H1 (cell line): Measurements from ENCODE around the gene DNASE1. TPM values are rescaled to one million over a fixed set of nuclear protein-coding genes. Genes with fewer than 3 reads are reported as not detected.
A peak's percentile ranks its signal among the peaks of the same experiment; 100 is the strongest.

Experiments used
- CTCF ChIA-PET: fragments of 300-600 bp; sonication (Branson Sonifier 250); formaldehyde crosslinking; loops from one replicate; lab custom pipeline; 2021; ENCODE audit not compliant: partially characterized antibody; lab: Charles Lee
- POLR2A ChIA-PET: fragments of 300-600 bp; sonication (Branson Sonifier 250); formaldehyde crosslinking; loops from one replicate; lab custom pipeline; 2021; ENCODE audit warnings: inconsistent platforms; ENCODE audit not compliant: partially characterized antibody; lab: Charles Lee
- DNase-seq, 2 experiments: peaks; one replicate each; pipeline versions ENCODE4 v3.0.0 to v3.0.0-alpha.2; 2010 to 2022; ENCODE audit warnings: low spot score in 2 of 2, low read depth in 1 of 2, mixed read lengths in 1 of 2
- FAIRE-seq: peaks from 2 replicates; lab custom pipeline; 2011; peaks lifted over from hg19 to GRCh38; lab: Jason Lieb, UNC
- H2AFZ ChIP-seq: 2 replicates; pipeline ENCODE4 v1.8.1; 2012; ENCODE audit warnings: low read length, inconsistent platforms
- H2AK5ac ChIP-seq: 2 replicates; pipeline ENCODE4 v1.6.1; 2013; ENCODE audit warnings: low read depth, low read length
- H2BK120ac ChIP-seq: replicated peaks from 2 replicates; pipeline ENCODE3; 2013; ENCODE audit warnings: low read depth, low read length, inconsistent platforms
- H2BK12ac ChIP-seq: 2 replicates; pipeline ENCODE4 v1.6.1; 2013; ENCODE audit warnings: low read depth, low read length
- H2BK15ac ChIP-seq: 2 replicates; pipeline ENCODE4 v1.6.1; 2013; ENCODE audit warnings: low read length
- H2BK20ac ChIP-seq: 2 replicates; pipeline ENCODE4 v1.6.1; 2013; ENCODE audit warnings: low read length
- H2BK5ac ChIP-seq: 2 replicates; pipeline ENCODE4 v1.6.1; 2013; ENCODE audit warnings: low read depth, low read length
- H3K14ac ChIP-seq: 2 replicates; pipeline ENCODE4 v1.6.1; 2013; ENCODE audit warnings: inconsistent platforms; ENCODE audit not compliant: insufficient read length
- H3K18ac ChIP-seq: 2 replicates; pipeline ENCODE4 v1.6.1; 2013; ENCODE audit warnings: low read length; ENCODE audit errors: extremely low read depth
- H3K23ac ChIP-seq: 2 replicates; pipeline ENCODE4 v1.6.1; 2013; ENCODE audit warnings: inconsistent platforms; ENCODE audit not compliant: insufficient read length
- H3K23me2 ChIP-seq: 2 replicates; pipeline ENCODE4 v1.6.1; 2013; ENCODE audit warnings: low read depth, low read length
- H3K27ac ChIP-seq: 2 replicates; pipeline ENCODE4 v1.6.1; 2011; ENCODE audit warnings: low read depth, low read length, inconsistent platforms
- H3K27me3 ChIP-seq, 4 experiments: replicated peaks in 1 of 4; 1 replicate in 1 of 4; 2 replicates in 3 of 4; pipeline versions ENCODE4 v1.6.1 to v1.8.1; 2011 to 2013; ENCODE audit warnings: low read length in 3 of 4, mild to moderate bottlenecking in 3 of 4, inconsistent platforms in 2 of 4, mixed read lengths in 2 of 4, moderate library complexity in 1 of 4; ENCODE audit not compliant: control insufficient read depth in 3 of 4, insufficient read depth in 3 of 4; ENCODE audit errors: extremely low read depth in 1 of 4
- H3K36me3 ChIP-seq, 4 experiments: 2 replicates each; pipeline versions ENCODE4 v1.6.1 to v1.8.1; 2011 to 2013; ENCODE audit warnings: mild to moderate bottlenecking in 4 of 4, low read length in 3 of 4, moderate library complexity in 2 of 4, control low read depth in 1 of 4, inconsistent platforms in 1 of 4; ENCODE audit not compliant: insufficient read depth in 4 of 4, control insufficient read depth in 2 of 4
- H3K4ac ChIP-seq: replicated peaks from 2 replicates; pipeline ENCODE3; 2013; ENCODE audit warnings: low read length, low read depth, mixed read lengths, inconsistent platforms; ENCODE audit not compliant: insufficient read length
- H3K4me1 ChIP-seq, 4 experiments: replicated peaks in 1 of 4; 1 replicate in 1 of 4; 2 replicates in 3 of 4; pipeline versions ENCODE4 v1.6.1 to v1.8.1; 2011 to 2013; ENCODE audit warnings: low read length in 3 of 4, inconsistent platforms in 2 of 4, mixed read lengths in 1 of 4; ENCODE audit not compliant: insufficient read depth in 4 of 4, control insufficient read depth in 3 of 4
- H3K4me2 ChIP-seq, 2 experiments: 2 replicates each; pipeline versions ENCODE4 v1.6.1 to v1.8.1; 2011 to 2013; ENCODE audit warnings: low read depth in 2 of 2, low read length in 2 of 2, control low read depth in 1 of 2, inconsistent platforms in 1 of 2, mild to moderate bottlenecking in 1 of 2; ENCODE audit not compliant: insufficient read depth in 1 of 2
- H3K4me3 ChIP-seq, 4 experiments: fragments of 200-600, 300-600 bp in 1 of 4; sonication (generic), shearing (Covaris generic), sonication (Bioruptor Twin) in 1 of 4; 2 replicates each; pipeline versions ENCODE4 v1.5.1 to v1.8.1; 2011 to 2016; ENCODE audit warnings: low read length in 4 of 4, low read depth in 3 of 4, control low read depth in 2 of 4, inconsistent platforms in 2 of 4, mild to moderate bottlenecking in 2 of 4, mixed read lengths in 1 of 4, moderate library complexity in 1 of 4; ENCODE audit not compliant: insufficient read depth in 2 of 4; ENCODE audit errors: extremely low read depth in 1 of 4
- H3K56ac ChIP-seq: replicated peaks from 2 replicates; pipeline ENCODE3; 2013; ENCODE audit warnings: low read depth, mild to moderate bottlenecking, mixed read lengths, low read length, inconsistent platforms; ENCODE audit not compliant: insufficient read length
- H3K79me1 ChIP-seq: 2 replicates; pipeline ENCODE4 v1.6.1; 2013; ENCODE audit warnings: low read depth, low read length, control low read depth
- H3K79me2 ChIP-seq, 2 experiments: 2 replicates each; pipeline versions ENCODE4 v1.6.1 to v1.8.1; 2012 to 2013; ENCODE audit warnings: low read length in 2 of 2, mild to moderate bottlenecking in 2 of 2, inconsistent platforms in 1 of 2; ENCODE audit not compliant: insufficient read depth in 2 of 2, control insufficient read depth in 1 of 2
- H3K9ac ChIP-seq, 4 experiments: replicated peaks in 1 of 4; 1 replicate in 1 of 4; 2 replicates in 3 of 4; pipeline versions ENCODE4 v1.6.1 to v1.8.1; 2011 to 2013; ENCODE audit warnings: low read depth in 3 of 4, low read length in 3 of 4, control low read depth in 2 of 4, mild to moderate bottlenecking in 2 of 4, moderate library complexity in 2 of 4, inconsistent platforms in 1 of 4; ENCODE audit errors: extremely low read depth in 1 of 4
- H3K9me3 ChIP-seq, 2 experiments: 2 replicates each; pipeline versions ENCODE4 v1.6.1 to v1.8.1; 2012 to 2013; ENCODE audit warnings: mild to moderate bottlenecking in 2 of 2, moderate library complexity in 2 of 2, control low read depth in 1 of 2, inconsistent platforms in 1 of 2, low read depth in 1 of 2, low read length in 1 of 2, mixed read lengths in 1 of 2; ENCODE audit not compliant: insufficient read depth in 2 of 2
- H4K20me1 ChIP-seq, 2 experiments: replicated peaks in 1 of 2; 2 replicates each; pipeline versions ENCODE3 to v1.8.1; 2011 to 2013; ENCODE audit warnings: inconsistent platforms in 2 of 2, low read length in 2 of 2, mild to moderate bottlenecking in 1 of 2; ENCODE audit not compliant: insufficient read depth in 2 of 2, control insufficient read depth in 1 of 2
- H4K5ac ChIP-seq: 2 replicates; pipeline ENCODE4 v1.6.1; 2013; ENCODE audit warnings: low read length, low read depth, mixed read lengths, inconsistent platforms; ENCODE audit not compliant: insufficient read length
- H4K8ac ChIP-seq: 2 replicates; pipeline ENCODE4 v1.8.0; 2013; ENCODE audit warnings: mild to moderate bottlenecking, moderate library complexity, low read length, inconsistent platforms; ENCODE audit not compliant: insufficient read depth; ENCODE audit errors: extremely low read depth
- H4K91ac ChIP-seq: replicated peaks from 2 replicates; pipeline ENCODE3; 2013; ENCODE audit warnings: low read length, mixed read lengths, inconsistent platforms; ENCODE audit not compliant: insufficient read length
- CBX5 ChIP-seq: fragments of 300-800, 300-1000 bp; sonication (generic); IDR thresholded peaks from 2 replicates; pipeline ENCODE4 v1.7.1; 2016; ENCODE audit warnings: antibody characterized with exemption, low read length, low read depth
- MAX ChIP-seq: IDR thresholded peaks from 2 replicates; pipeline ENCODE4 v1.6.1; 2012; ENCODE audit warnings: inconsistent platforms
- NRF1 ChIP-seq: IDR thresholded peaks from 2 replicates; pipeline ENCODE4 v1.6.1; 2011; ENCODE audit warnings: mild to moderate bottlenecking, low read depth, low read length, improper control_type of control experiment
- POLR2A ChIP-seq, 2 experiments: IDR thresholded peaks; 1 replicate in 1 of 2; 2 replicates in 1 of 2; pipeline ENCODE4 v1.6.1; 2011; ENCODE audit warnings: low read depth in 2 of 2, low read length in 2 of 2, mild to moderate bottlenecking in 2 of 2; ENCODE audit errors: control extremely low read depth in 1 of 2
- POLR2AphosphoS5 ChIP-seq: IDR thresholded peaks from 2 replicates; pipeline ENCODE4 v1.6.1; 2011; ENCODE audit warnings: low read depth, low read length
- POU5F1 ChIP-seq: IDR thresholded peaks from 2 replicates; pipeline ENCODE4 v1.6.1; 2011; ENCODE audit warnings: low read depth, mild to moderate bottlenecking, low read length, moderate library complexity
- RFX5 ChIP-seq: IDR thresholded peaks from 2 replicates; pipeline ENCODE4 v1.6.1; 2011; ENCODE audit warnings: low read depth, low read length, improper control_type of control experiment, borderline replicate concordance
- WGBS, 2 experiments: shearing (Covaris generic) in 1 of 2; methylation state at CpG; one replicate each; pipeline versions ENCODE4 v1.1.6 to v1.1.7; 2013 to 2015; ENCODE audit warnings: low lambda C conversion rate in 2 of 2, mixed read lengths in 2 of 2, inconsistent platforms in 1 of 2, low coverage in 1 of 2, missing lambda C conversion rate in 1 of 2; ENCODE audit not compliant: insufficient replicate concordance in 2 of 2, insufficient coverage in 1 of 2, insufficient read length in 1 of 2; ENCODE audit errors: extremely low coverage in 1 of 2, missing lambda C conversion rate in 1 of 2; 5-methylcytosine and 5-hydroxymethylcytosine counted together
- polyA plus RNA-seq, 7 experiments: library from polyadenylated mRNA; depleted of rRNA in 3 of 7; stranded (reverse) in 5 of 7; unstranded in 2 of 7; fragments of >200 nt in 5 of 7; fragments of 200-250 nt in 2 of 7; gene quantifications; 1 replicate in 5 of 7; 2 replicates in 1 of 7; 4 replicates in 1 of 7; pipeline versions ENCODE4 v1.2.1 to v1.2.3, GENCODE V29; 2011 to 2013; ENCODE audit warnings: missing spikeins in 2 of 7, mixed read lengths in 2 of 7
- total RNA-seq: library from RNA; stranded (reverse); fragmentation: NEBNext Ultra II Directional; extraction: Animal tissue kit (Norgen Biotek cat#: 25700); gene quantifications from 2 replicates; pipeline ENCODE4 v1.2.1, GENCODE V29; 2021

Gene DNASE1
- total and polyA plus RNA-seq, 2 of the 8 experiments (the other 6 are each of a cell fraction or from before 2014, with no cell fraction given): 11.5 to 16.7 TPM

GRCh38 chr16:3637371-3637923, 17.0 kb upstream of the DNASE1 start:
- Histone ChIP-seq H3K18ac (peak overlapping the region; percentile 49), H3K4ac (no peak overlapping the region), H4K5ac (no peak overlapping the region), H3K23me2 (no peaks in the 10 kb centered on the region), H2BK15ac (no peak overlapping the region), H4K8ac (no peak overlapping the region), H3K27ac (peak overlapping the region; percentile 46; the same call in 1 of the 2 replicates), H4K20me1 (no peaks in the 10 kb centered on the region), H2BK12ac (peak overlapping the region; percentile 22), H3K4me3 (no peak overlapping the region), H3K79me1 (peaks cover 4% of the 10 kb centered on the region), H3K9ac (peak overlapping the region in 1 of 4 experiments; percentile 64; a peak in 4 of 7 replicates), H3K56ac (no peak overlapping the region), H2BK5ac (peak overlapping the region; percentile 57; the same call in 1 of the 2 replicates), H2AFZ (peak overlapping the region; percentile 43), H2BK20ac (peak overlapping the region; percentile 82; the same call in 1 of the 2 replicates), H3K23ac (no peak overlapping the region), H3K27me3 (no peaks in the 10 kb centered on the region), H3K79me2 (no peaks in the 10 kb centered on the region)
- POLR2A ChIA-PET: interaction anchor here (0.6 to 1.6 kb wide), 6 partner anchors 9 to 511 kb away, joined by 3 to 5 read pairs (median 3); no protein-coding TSS in a partner anchor
- DNase-seq: no peak
- TF ChIP-seq MAX (0 out of 2 replicates have a peak, but pooled peaks have one; percentile 7), POU5F1 (no peak), POLR2A (IDR thresholded peaks at IDR 0.05; ENCODE audit: control extremely low read depth in 1 of 2, low read depth in 2 of 2, low read length in 2 of 2) (no peak), RFX5 (no peak), NRF1 (no peak), POLR2AphosphoS5 (no peak), CBX5 (no peak)
- TF ChIP-seq, all 59 proteins: peak for 1
- H2AK5ac ChIP-seq: no peak overlapping the region
- peaks cover 6 to 16% (median 13%) of the 10 kb centered on the region in 4 experiments; a peak in 6 of 7 replicates for H3K4me1 ChIP-seq
- H3K14ac ChIP-seq: no peak overlapping the region
- no peak overlapping the region for H4K91ac ChIP-seq
- CTCF ChIA-PET: interaction anchor here (0.6 to 1.6 kb wide), 9 partner anchors 10 to 151 kb away, joined by 3 to 5 read pairs (median 3); no protein-coding TSS in a partner anchor
- H2BK120ac ChIP-seq: no peak overlapping the region
- H3K4me2 ChIP-seq: peak overlapping the region in 1 of 2 experiments; percentile 25; a peak in 2 of 4 replicates
- peak; percentile 72 for FAIRE-seq
- no peaks in the 10 kb centered on the region for H3K36me3 ChIP-seq
- 65% methylated on average over 3 of the region's 3 CpGs; no CpG with 5 or more reads in 1 of the 2 experiments for WGBS, 2 experiments
- H3K9me3 ChIP-seq: no peaks in the 10 kb centered on the region
